Naive thymus-derived CD4-positive, alpha-beta T cell (primary cell): ENCODE measurements around the gene YJEFN3. TPM values are rescaled to one million over a fixed set of nuclear protein-coding genes. Genes with fewer than 3 reads are reported as not detected.

Source experiments
- ATAC-seq: fragments of 150-1000 bp; cut with Tn5 transposase; 2 replicates; pipeline ENCODE4 v1.10.0; 2021; ENCODE audit warnings: mild to moderate bottlenecking, moderate library complexity
- CTCF ChIA-PET: fragments of 350-600 bp; sonication (Branson Sonifier 250); formaldehyde crosslinking; loops from one replicate; lab custom pipeline; 2021; ENCODE audit warnings: antibody characterized with exemption; lab: Charles Lee
- POLR2A ChIA-PET: fragments of 350-600 bp; sonication (Branson Sonifier 250); formaldehyde crosslinking; loops from one replicate; lab custom pipeline; 2021; ENCODE audit warnings: antibody characterized with exemption, inconsistent platforms; lab: Charles Lee
- DNase-seq, 9 donors: peaks; one replicate each; pipeline versions ENCODE4 v3.0.0 to v3.0.0-alpha.2; 2020 to 2022; ENCODE audit warnings: mixed read lengths in 1 of 9
- H3K27ac ChIP-seq: one replicate; pipeline ENCODE4 v1.7.0; 2013; ENCODE audit warnings: mild to moderate bottlenecking, low read depth, low read length, moderate library complexity
- H3K27me3 ChIP-seq, 2 donors: one replicate each; pipeline ENCODE4 v1.7.0; 2013; ENCODE audit warnings: low read length in 2 of 2, mild to moderate bottlenecking in 2 of 2, moderate library complexity in 2 of 2; ENCODE audit not compliant: control insufficient read depth in 2 of 2, insufficient read depth in 2 of 2
- H3K36me3 ChIP-seq, 3 experiments: 1 replicate in 2 of 3; 2 replicates in 1 of 3; pipeline ENCODE4 v1.7.0; 2013; ENCODE audit warnings: low read length in 3 of 3, mild to moderate bottlenecking in 3 of 3, moderate library complexity in 1 of 3; ENCODE audit not compliant: insufficient read depth in 3 of 3, control insufficient read depth in 2 of 3
- H3K4me1 ChIP-seq, 2 donors: one replicate each; pipeline ENCODE4 v1.7.0; 2013; ENCODE audit warnings: low read length in 2 of 2, mild to moderate bottlenecking in 2 of 2, moderate library complexity in 1 of 2; ENCODE audit not compliant: control insufficient read depth in 2 of 2, insufficient read depth in 2 of 2
- H3K4me3 ChIP-seq: 2 replicates; pipeline ENCODE4 v1.7.0; 2013; ENCODE audit warnings: mild to moderate bottlenecking, low read length
- H3K9me3 ChIP-seq, 3 experiments: 1 replicate in 2 of 3; 2 replicates in 1 of 3; pipeline ENCODE4 v1.7.0; 2013; ENCODE audit warnings: low read length in 3 of 3; ENCODE audit not compliant: control insufficient read depth in 2 of 3
- H3K27ac Mint-ChIP-seq, 9 donors: one replicate each; pipeline ENCODE4 v1.8.0; 2020 to 2022; ENCODE audit warnings: mixed read lengths in 9 of 9, mild to moderate bottlenecking in 8 of 9, moderate library complexity in 5 of 9, inconsistent platforms in 2 of 9
- H3K27me3 Mint-ChIP-seq, 5 donors: one replicate each; pipeline ENCODE4 v1.8.0; 2021 to 2022; ENCODE audit warnings: mixed read lengths in 5 of 5, mild to moderate bottlenecking in 1 of 5
- H3K36me3 Mint-ChIP-seq, 5 donors: one replicate each; pipeline ENCODE4 v1.8.0; 2020 to 2022; ENCODE audit warnings: mixed read lengths in 5 of 5, mild to moderate bottlenecking in 3 of 5, inconsistent platforms in 1 of 5
- H3K4me1 Mint-ChIP-seq, 7 donors: one replicate each; pipeline ENCODE4 v1.8.0; 2020 to 2022; ENCODE audit warnings: mixed read lengths in 7 of 7, mild to moderate bottlenecking in 3 of 7, inconsistent platforms in 1 of 7
- H3K4me3 Mint-ChIP-seq, 10 donors: one replicate each; pipeline ENCODE4 v1.8.0; 2020 to 2022; ENCODE audit warnings: mild to moderate bottlenecking in 10 of 10, mixed read lengths in 10 of 10, moderate library complexity in 6 of 10, inconsistent platforms in 2 of 10
- H3K9me3 Mint-ChIP-seq, 11 donors: one replicate each; pipeline ENCODE4 v1.8.0; 2020 to 2022; ENCODE audit warnings: mixed read lengths in 11 of 11, mild to moderate bottlenecking in 4 of 11, inconsistent platforms in 1 of 11, moderate library complexity in 1 of 11
- intact Hi-C, 2 donors: fragments of 100-400 bp; cut with micrococcal nuclease; formaldehyde crosslinking; loops; one replicate each; pipeline ENCODE4 v1.15.1; 2023
- polyA plus RNA-seq, 2 donors: library from polyadenylated mRNA; unstranded; fragments of 300-500 nt; fragmentation: Illumina TruSeq; gene quantifications; one replicate each; pipeline ENCODE4 v1.2.3, GENCODE V29; 2021
- total RNA-seq, 6 experiments: library from RNA in 5 of 6; stranded (reverse) in 5 of 6; gene quantifications; 1 replicate in 5 of 6; 2 replicates in 1 of 6; pipeline ENCODE4 v1.2.3 and lab custom pipeline; 2021 to 2026

Gene YJEFN3
- total RNA-seq (10 to 100 TPM in 3 of 5 experiments, 1 to 10 TPM in 2; 3.3 to 18.2 (median 12.7) TPM), polyA plus RNA-seq (under 1 TPM in 1 of 2 donors, not detected in 1; 0.68 TPM), total RNA-seq (lab: John Stamatoyannopoulos, UW) (2.0 reads per million, percentile 9 among the genes with 10 or more reads in this experiment)

- DNase-seq (no peak), ATAC-seq (no peak)
- H3K9me3 Mint-ChIP-seq, result no peaks in the 10 kb centered on the region
Observed at GRCh38 chr19:19528721-19529490, at the start of gene YJEFN3. Gene YJEFN3 (plus strand): TSS chr19:19528911. CDS start chr19:19528933, 22 bp downstream.

GRCh38 chr19:19480688-19481087 is 48.0 kb upstream of the YJEFN3 start:
- intact Hi-C loops, result loop anchor here in 1 of 2 donors (10.0 kb wide), 1 partner anchor 416 kb away; the partner anchor contains the start of gene SLC25A42
- H3K4me1 ChIP-seq, result peaks cover 12 to 21% of the 10 kb centered on the region in 2 donors
- H3K9me3 Mint-ChIP-seq, result no peaks in the 10 kb centered on the region
- H3K27ac ChIP-seq, result no peak overlapping the region
- peak overlapping the region in 8 of 9 donors; percentile 22 to 85 (median 72) for H3K27ac Mint-ChIP-seq
- peaks cover 0 to 24% (median 0%) of the 10 kb centered on the region in 3 experiments for H3K36me3 ChIP-seq
- ATAC-seq (no peak), DNase-seq (no peak)
- POLR2A ChIA-PET, result interaction anchor here (0.6 kb wide), 1 partner anchor 11 kb away, joined by 4 read pairs; no protein-coding TSS in a partner anchor
- no peaks in the 10 kb centered on the region for H3K27me3 Mint-ChIP-seq
- no peaks in the 10 kb centered on the region for H3K9me3 ChIP-seq
- H3K4me1 Mint-ChIP-seq, result peaks cover 35 to 82% (median 71%) of the 10 kb centered on the region in 7 donors
- H3K4me3 ChIP-seq, result no peak overlapping the region
- H3K27me3 ChIP-seq, result no peaks in the 10 kb centered on the region
- H3K4me3 Mint-ChIP-seq, result peak overlapping the region in 3 of 10 donors; percentile 13 to 29 (median 22)
- peaks cover 0 to 16% (median 7%) of the 10 kb centered on the region in 5 donors for H3K36me3 Mint-ChIP-seq
- CTCF ChIA-PET, result interaction anchor here (0.6 to 1.0 kb wide), 2 partner anchors 77 to 186 kb away, joined by 3 read pairs; no protein-coding TSS in a partner anchor

More at GRCh38 chr19:19528721-19529490, at the start of gene YJEFN3:
- Mint-ChIP-seq H3K4me1 (peaks cover 8 to 12% (median 10%) of the 10 kb centered on the region in 7 donors), H3K27ac (peak within 1 kb of the TSS in 3 of 9 donors; percentile 14 to 78 (median 52)), H3K27me3 (no peaks in the 10 kb centered on the region), H3K4me3 (no peak within 1 kb of the TSS), H3K36me3 (peaks cover 0 to 4% (median 0%) of the 10 kb centered on the region in 5 donors)
- POLR2A ChIA-PET, result interaction anchor here (1.3 to 1.4 kb wide), 2 partner anchors 13 to 115 kb away, joined by 3 read pairs; partner anchors contain the start of genes GMIP and NDUFA13
- CTCF ChIA-PET, result interaction anchor here (1.3 kb wide), 1 partner anchor 115 kb away, joined by 4 read pairs; no protein-coding TSS in a partner anchor
- Histone ChIP-seq H3K27me3 (no peaks in the 10 kb centered on the region), H3K9me3 (no peaks in the 10 kb centered on the region), H3K36me3 (peaks cover 0 to 49% (median 3%) of the 10 kb centered on the region in 3 experiments), H3K27ac (no peak within 1 kb of the TSS), H3K4me3 (no peak within 1 kb of the TSS), H3K4me1 (peaks cover 3 to 9% of the 10 kb centered on the region in 2 donors)
- intact Hi-C loops, result no loop called here

GRCh38 chr19:19482809-19483596 is 45.7 kb upstream of the YJEFN3 start:
- no peaks in the 10 kb centered on the region for H3K27me3 Mint-ChIP-seq
- ChIA-PET CTCF (no interaction called here), POLR2A (interaction anchor here (0.7 to 1.3 kb wide), 5 partner anchors 44 to 110 kb away, joined by 3 read pairs; no protein-coding TSS in a partner anchor)
- peaks cover 24 to 82% (median 68%) of the 10 kb centered on the region in 7 donors for H3K4me1 Mint-ChIP-seq
- Histone ChIP-seq H3K36me3 (peaks cover 0 to 21% (median 0%) of the 10 kb centered on the region in 3 experiments), H3K9me3 (no peaks in the 10 kb centered on the region), H3K27ac (peak overlapping the region; percentile 39), H3K27me3 (no peaks in the 10 kb centered on the region), H3K4me3 (no peak overlapping the region), H3K4me1 (peaks cover 10 to 35% of the 10 kb centered on the region in 2 donors)
- no peak for DNase-seq
- no peaks in the 10 kb centered on the region for H3K9me3 Mint-ChIP-seq
- ATAC-seq, result no peak
- intact Hi-C loops, result loop anchor here in 1 of 2 donors (10.0 kb wide), 1 partner anchor 418 kb away; the partner anchor contains the start of gene SLC25A42
- peaks cover 0 to 11% (median 3%) of the 10 kb centered on the region in 5 donors for H3K36me3 Mint-ChIP-seq
- H3K4me3 Mint-ChIP-seq, result peak overlapping the region in 1 of 10 donors; percentile 18
- H3K27ac Mint-ChIP-seq, result peak overlapping the region; percentile 60 to 87 (median 72)

- Histone ChIP-seq H3K4me1 (peaks cover 32 to 54% of the 10 kb centered on the region in 2 donors), H3K9me3 (no peaks in the 10 kb centered on the region), H3K36me3 (peaks cover 0 to 17% (median 0%) of the 10 kb centered on the region in 3 experiments), H3K27ac (peak overlapping the region; percentile 81), H3K4me3 (no peak overlapping the region), H3K27me3 (no peaks in the 10 kb centered on the region)
- DNase-seq (no peak), ATAC-seq (no peak)
- intact Hi-C loops, result loop anchor here (5.0 to 10.0 kb wide), 2 partner anchors 421 to 423 kb away; partner anchors contain the start of gene SLC25A42 (in 2 of the 2)
- Mint-ChIP-seq H3K27ac (peak overlapping the region; percentile 70 to 99 (median 97)), H3K4me1 (peaks cover 38 to 86% (median 74%) of the 10 kb centered on the region in 7 donors), H3K4me3 (peak overlapping the region in 3 of 10 donors; percentile 16 to 47 (median 25)), H3K9me3 (no peaks in the 10 kb centered on the region), H3K36me3 (peaks cover 0 to 9% (median 0%) of the 10 kb centered on the region in 5 donors), H3K27me3 (no peaks in the 10 kb centered on the region)
- ChIA-PET CTCF (interaction anchor here (1.1 kb wide), 1 partner anchor 81 kb away, joined by 3 read pairs; the partner anchor contains the start of gene GATAD2A), POLR2A (interaction anchor here (1.4 to 6.4 kb wide), 2 partner anchors 23 to 120 kb away, joined by 5 to 101 read pairs; no protein-coding TSS in a partner anchor)
Observed at GRCh38 chr19:19485161-19485997, 43.3 kb upstream of the YJEFN3 start.

- intact Hi-C loops, result loop anchor here (5.0 to 10.0 kb wide), 2 partner anchors 421 to 424 kb away; partner anchors contain the start of gene SLC25A42 (in 2 of the 2)
- CTCF ChIA-PET, result interaction anchor here (1.1 kb wide), 1 partner anchor 81 kb away, joined by 3 read pairs; the partner anchor contains the start of gene GATAD2A
- H3K4me3 Mint-ChIP-seq, result peak overlapping the region in 2 of 10 donors; percentile 16 to 47
Observed at GRCh38 chr19:19485998-19486290, 42.8 kb upstream of the YJEFN3 start.

More at GRCh38 chr19:19485998-19486290, 42.8 kb upstream of the YJEFN3 start:
- no peaks in the 10 kb centered on the region for H3K27me3 Mint-ChIP-seq
- peaks cover 0 to 17% (median 0%) of the 10 kb centered on the region in 3 experiments for H3K36me3 ChIP-seq
- ATAC-seq, result no peak
- H3K4me1 Mint-ChIP-seq, result peaks cover 37 to 83% (median 71%) of the 10 kb centered on the region in 7 donors
- peaks cover 33 to 51% of the 10 kb centered on the region in 2 donors for H3K4me1 ChIP-seq
- H3K9me3 Mint-ChIP-seq, result no peaks in the 10 kb centered on the region
- H3K27ac Mint-ChIP-seq, result peak overlapping the region in 8 of 9 donors; percentile 81 to 99 (median 97)
- peak overlapping the region; percentile 81 for H3K27ac ChIP-seq
- no peak for DNase-seq
- H3K9me3 ChIP-seq, result no peaks in the 10 kb centered on the region
- POLR2A ChIA-PET, result interaction anchor here (6.4 kb wide), 1 partner anchor 121 kb away, joined by 101 read pairs; no protein-coding TSS in a partner anchor
- no peaks in the 10 kb centered on the region for H3K27me3 ChIP-seq
- no peak overlapping the region for H3K4me3 ChIP-seq
- H3K36me3 Mint-ChIP-seq, result peaks cover 0 to 12% (median 0%) of the 10 kb centered on the region in 5 donors
